GM12873 (cell line): ENCODE results near the gene PSMA4.

Source experiments
- CTCF ChIP-seq: IDR thresholded peaks from 2 replicates; pipeline ENCODE4 v1.5.1; 2012; ENCODE audit warnings: low read depth, mild to moderate bottlenecking, moderate library complexity, low read length, control low read depth; ENCODE audit not compliant: insufficient read depth; ENCODE audit errors: missing control alignments

The PSMA4 gene

GRCh38 chr15:78509726-78510312, 30.4 kb upstream of the PSMA4 start:
- TF ChIP-seq CTCF = no peak

- TF ChIP-seq CTCF = no peak
These were observed 16.0 kb upstream of the PSMA4 start for GRCh38 chr15:78524230-78524629.

DNA sequence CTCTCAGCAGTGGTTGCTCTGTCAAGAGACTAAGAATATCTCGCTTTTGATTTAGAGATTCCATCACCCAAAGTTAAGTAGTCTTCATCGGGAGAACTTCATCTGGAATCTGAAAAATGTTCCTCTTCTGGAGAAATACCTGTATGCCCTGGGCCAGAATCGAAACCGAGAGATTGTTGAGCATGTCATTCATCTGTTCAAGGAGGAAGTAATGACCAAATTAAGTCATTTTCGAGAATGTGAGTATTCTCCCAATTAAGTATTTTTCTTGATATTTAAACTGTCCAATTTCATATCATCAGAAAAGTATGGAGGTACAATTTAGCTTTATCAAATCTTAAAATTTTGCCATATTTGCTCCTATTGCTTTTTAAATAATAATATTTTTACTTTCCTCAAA, 12.9 kb upstream of the PSMA4 start:
- no peak for TF ChIP-seq CTCF

DNA sequence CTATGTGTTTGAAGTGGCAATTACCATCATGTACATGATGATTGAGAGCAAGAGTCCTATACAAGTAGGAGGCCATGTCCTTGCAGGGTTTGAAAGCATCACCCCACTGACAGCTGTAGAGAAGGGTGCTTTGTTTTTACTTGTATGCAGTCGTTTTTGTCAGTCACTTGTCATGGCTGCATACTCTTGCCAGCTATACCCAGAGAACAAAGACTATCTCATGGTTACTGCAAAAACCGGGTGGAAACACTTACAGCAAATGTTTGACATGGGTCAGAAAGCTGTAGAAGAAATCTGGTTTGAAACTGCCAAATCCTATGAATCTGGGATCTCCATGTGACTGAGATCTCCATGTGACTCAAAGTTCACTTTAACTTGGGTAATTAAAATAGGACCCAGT, 6.9 kb upstream of the PSMA4 start:
- no peak for TF ChIP-seq CTCF

DNA sequence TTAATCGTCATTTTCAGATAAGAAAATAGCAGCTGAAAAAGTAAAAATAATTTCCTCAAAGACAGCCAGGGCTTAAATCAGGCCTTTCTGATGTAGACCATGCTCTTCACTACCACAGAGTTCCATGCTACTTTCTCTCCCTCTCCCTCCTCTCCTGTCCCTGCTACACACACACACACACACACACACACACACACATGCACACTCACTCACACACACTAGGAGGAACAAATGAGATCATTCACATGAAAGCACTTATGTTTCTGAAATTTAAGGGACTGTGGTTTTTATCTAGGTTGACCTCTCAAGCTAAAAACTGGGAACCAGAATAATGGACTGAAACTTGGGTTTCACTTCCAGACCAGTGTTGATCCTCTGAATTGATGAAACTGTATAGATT, 4.1 kb upstream of the PSMA4 start:
- no peak for TF ChIP-seq CTCF

GRCh38 chr15:78537266-78537905, 2.9 kb upstream of the PSMA4 start:
- no peak for TF ChIP-seq CTCF

- no peak for TF ChIP-seq CTCF
These were observed 1.9 kb upstream of the PSMA4 start for GRCh38 chr15:78538358-78538757.
